ENCODE results near the gene IGSF3. TPM values are rescaled to one million over a fixed set of nuclear protein-coding genes. Genes with fewer than 3 reads are reported as not detected.
"Not testable (repeated sequence)": the region's sequence is repeated elsewhere in the genome, so short reads cannot be mapped to it uniquely, and the experiment has no call there.

Gene IGSF3
- total RNA-seq, 1 donor from 2014 or later: 43.3 TPM

DNA sequence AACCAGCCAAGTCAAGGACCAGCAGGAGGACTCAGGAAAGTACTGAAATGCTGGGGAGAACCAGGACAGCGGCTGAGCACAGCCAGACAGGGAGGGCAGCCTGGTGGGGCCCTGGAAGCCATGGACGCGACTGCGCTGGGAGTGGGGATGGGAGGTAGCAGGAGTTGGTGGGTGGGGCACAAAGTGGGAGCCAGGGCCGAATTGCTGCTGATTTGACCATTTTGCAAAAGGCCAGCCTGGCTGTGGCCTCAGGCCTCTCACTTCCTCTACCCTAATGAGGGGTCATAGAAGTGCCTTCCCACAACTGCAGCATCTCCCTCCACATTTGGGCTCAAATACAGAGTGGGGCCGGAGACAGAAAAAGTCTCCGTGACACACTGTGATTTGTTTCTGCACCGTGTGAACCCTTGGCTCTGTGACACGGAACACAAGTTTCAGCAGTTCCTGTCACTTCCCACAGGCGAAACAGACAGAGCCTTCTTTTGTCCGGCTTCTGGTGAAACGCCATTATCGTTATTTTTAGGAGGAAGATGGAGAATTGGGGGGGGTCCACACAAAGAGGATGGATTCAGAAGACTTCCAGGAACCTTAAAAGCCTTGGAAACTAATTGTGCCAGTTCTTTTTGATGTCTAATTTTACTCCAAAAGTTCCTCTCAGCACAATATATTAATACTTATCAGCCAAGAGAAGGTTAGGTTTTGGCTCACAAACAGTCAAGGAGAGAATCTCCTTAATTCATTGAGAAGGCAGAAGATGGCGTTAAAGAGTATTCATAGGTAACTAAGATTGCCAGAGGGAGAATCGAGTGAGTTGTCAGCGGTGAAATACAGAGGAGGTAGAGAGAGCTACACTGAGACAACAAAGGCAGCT lies 21.5 kb downstream of the IGSF3 start:
- Mint-ChIP-seq H3K27ac (peak overlapping the region; percentile 86), H3K4me1 (ENCODE audit: low read depth) (peaks cover 30% of the 10 kb centered on the region)
- H3K36me3 Mint-ChIP-seq (ENCODE audit: insufficient read depth); H3K27me3 Mint-ChIP-seq; H3K9me3 Mint-ChIP-seq (ENCODE audit: low read depth); H3K4me3 Mint-ChIP-seq (ENCODE audit: low read depth); DNase-seq (ENCODE audit: low spot score, unreplicated experiment): not testable (repeated sequence)

GRCh38 chr1:116644993-116645392 lies 22.5 kb downstream of the IGSF3 start:
- peaks cover 32% of the 10 kb centered on the region for H3K4me1 Mint-ChIP-seq (ENCODE audit: low read depth)
- H3K27me3 Mint-ChIP-seq; H3K27ac Mint-ChIP-seq; H3K36me3 Mint-ChIP-seq (ENCODE audit: insufficient read depth); DNase-seq (ENCODE audit: low spot score, unreplicated experiment); H3K9me3 Mint-ChIP-seq (ENCODE audit: low read depth); H3K4me3 Mint-ChIP-seq (ENCODE audit: low read depth): not testable (repeated sequence)

DNA sequence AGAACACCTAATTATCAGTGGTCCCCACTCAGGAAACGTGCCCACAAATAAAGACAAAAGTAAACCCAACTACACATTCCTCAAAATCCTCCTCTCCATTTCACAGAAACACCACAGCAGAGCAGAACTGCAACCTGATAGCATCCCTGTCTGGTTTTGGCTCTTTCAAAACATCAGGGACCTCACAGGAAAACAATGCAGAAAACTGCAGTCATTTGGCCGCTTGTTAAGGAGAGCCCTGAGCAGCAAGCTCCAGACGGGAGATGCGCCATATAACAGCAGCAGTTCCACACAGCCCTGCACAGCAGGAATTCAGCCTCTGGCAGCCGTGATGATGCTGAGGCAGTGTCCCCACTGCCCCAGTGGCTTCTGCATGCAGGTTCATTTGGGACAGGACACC lies 23.4 kb downstream of the IGSF3 start:
- H3K9me3 Mint-ChIP-seq (ENCODE audit: low read depth); H3K27me3 Mint-ChIP-seq; H3K4me3 Mint-ChIP-seq (ENCODE audit: low read depth); H3K36me3 Mint-ChIP-seq (ENCODE audit: insufficient read depth); DNase-seq (ENCODE audit: low spot score, unreplicated experiment): not testable (repeated sequence)
- peak overlapping the region; percentile 28 for H3K27ac Mint-ChIP-seq
- H3K4me1 Mint-ChIP-seq (ENCODE audit: low read depth): peaks cover 32% of the 10 kb centered on the region

DNA sequence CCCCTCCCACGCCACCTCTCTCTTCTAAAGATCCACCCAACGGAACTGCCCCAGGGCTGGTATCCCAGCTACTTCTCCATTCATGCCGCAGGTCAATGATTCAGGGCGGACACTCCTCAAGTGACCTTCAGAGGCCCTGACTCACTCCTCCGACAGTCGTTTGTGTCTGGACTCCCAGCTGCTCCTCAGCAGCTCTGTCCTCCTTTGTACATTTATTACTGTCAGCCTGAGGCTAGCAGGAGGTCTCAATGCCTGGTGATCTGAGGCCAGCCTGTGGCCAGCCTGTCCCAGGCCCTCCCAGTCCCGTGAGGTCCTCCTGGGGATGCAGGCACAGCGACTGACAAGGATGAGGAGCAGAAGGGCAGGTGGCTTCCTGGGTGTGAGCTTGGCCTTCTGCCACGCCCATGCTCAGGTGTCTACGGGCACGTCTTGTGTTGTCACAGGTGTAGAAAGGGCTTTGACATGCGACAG lies 24.2 kb downstream of the IGSF3 start:
- H3K4me3 Mint-ChIP-seq (ENCODE audit: low read depth); H3K9me3 Mint-ChIP-seq (ENCODE audit: low read depth); H3K36me3 Mint-ChIP-seq (ENCODE audit: insufficient read depth); DNase-seq (ENCODE audit: low spot score, unreplicated experiment); H3K27me3 Mint-ChIP-seq: not testable (repeated sequence)
- H3K4me1 Mint-ChIP-seq (ENCODE audit: low read depth): peaks cover 31% of the 10 kb centered on the region
- H3K27ac Mint-ChIP-seq: peak overlapping the region; percentile 2

DNA sequence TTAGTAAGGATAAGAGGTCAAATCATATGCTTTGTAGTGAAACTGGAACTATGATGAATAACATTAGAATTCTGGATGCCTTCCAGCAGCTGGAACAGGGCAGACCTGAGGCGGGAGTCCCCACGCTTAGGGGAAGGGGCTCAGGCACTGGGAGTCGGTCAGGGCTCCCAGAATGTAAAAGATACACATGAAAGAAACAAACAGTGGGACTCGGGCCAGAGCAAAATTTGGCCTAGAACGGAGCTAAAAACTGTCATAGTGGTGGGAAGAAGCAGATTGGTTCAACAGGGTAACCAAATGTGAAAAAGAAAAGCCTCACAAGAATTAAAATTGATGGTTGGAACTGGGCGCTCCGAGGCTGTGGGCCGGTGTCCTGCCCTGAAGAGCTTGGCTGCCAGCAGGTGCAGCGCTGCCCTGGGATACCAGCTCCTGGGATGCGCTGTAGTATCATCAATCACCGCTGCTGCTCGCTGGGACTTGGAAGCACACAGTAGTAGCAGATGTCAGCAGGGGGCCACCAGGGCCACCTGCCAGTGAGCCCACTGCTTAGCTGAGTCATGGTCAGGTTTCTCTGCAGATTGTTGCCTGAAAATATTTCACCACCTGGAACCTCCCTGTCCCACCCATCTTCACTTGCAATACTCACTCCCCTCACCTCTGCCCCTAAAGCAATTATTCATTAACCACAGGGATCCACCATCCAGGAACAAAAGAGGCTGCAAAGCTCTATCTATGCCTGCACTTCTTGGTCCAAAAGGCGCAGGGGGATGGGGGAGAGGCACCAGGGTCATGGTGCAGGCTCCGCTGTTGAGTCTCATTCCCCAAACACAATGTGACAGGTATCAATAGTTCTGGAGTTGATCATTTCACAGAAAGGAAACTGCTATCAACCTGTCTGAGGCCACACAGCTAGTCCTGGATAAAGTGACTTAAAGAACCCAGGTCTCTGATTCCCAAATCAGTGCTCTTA lies 24.9 kb downstream of the IGSF3 start:
- H3K4me1 Mint-ChIP-seq (ENCODE audit: low read depth): peaks cover 29% of the 10 kb centered on the region
- H3K9me3 Mint-ChIP-seq (ENCODE audit: low read depth); DNase-seq (ENCODE audit: low spot score, unreplicated experiment); H3K36me3 Mint-ChIP-seq (ENCODE audit: insufficient read depth); H3K27me3 Mint-ChIP-seq; H3K4me3 Mint-ChIP-seq (ENCODE audit: low read depth); H3K27ac Mint-ChIP-seq: not testable (repeated sequence)

DNA sequence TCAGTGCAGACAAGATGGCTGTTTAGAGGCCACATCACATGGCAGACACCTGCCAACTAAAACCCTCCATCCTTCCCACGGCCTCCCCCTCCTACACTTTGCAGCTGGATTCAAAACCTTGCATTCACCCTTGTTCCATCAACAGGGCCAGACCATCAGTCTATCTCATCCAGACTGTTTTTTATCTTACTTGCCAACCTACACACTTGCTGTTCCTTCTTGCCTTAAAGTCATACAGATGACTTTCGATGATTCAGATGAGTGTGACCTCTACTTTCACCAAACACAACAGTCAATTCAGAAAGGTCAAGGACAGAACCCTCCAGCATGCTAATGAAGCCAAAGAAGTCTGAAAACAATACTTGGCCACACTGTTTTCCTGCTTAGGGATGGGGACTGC lies 29.9 kb downstream of the IGSF3 start:
- H3K4me3 Mint-ChIP-seq (ENCODE audit: low read depth); DNase-seq (ENCODE audit: low spot score, unreplicated experiment); H3K9me3 Mint-ChIP-seq (ENCODE audit: low read depth); H3K27me3 Mint-ChIP-seq; H3K36me3 Mint-ChIP-seq (ENCODE audit: insufficient read depth); H3K27ac Mint-ChIP-seq: not testable (repeated sequence)
- H3K4me1 Mint-ChIP-seq (ENCODE audit: low read depth): peaks cover 11% of the 10 kb centered on the region

DNA sequence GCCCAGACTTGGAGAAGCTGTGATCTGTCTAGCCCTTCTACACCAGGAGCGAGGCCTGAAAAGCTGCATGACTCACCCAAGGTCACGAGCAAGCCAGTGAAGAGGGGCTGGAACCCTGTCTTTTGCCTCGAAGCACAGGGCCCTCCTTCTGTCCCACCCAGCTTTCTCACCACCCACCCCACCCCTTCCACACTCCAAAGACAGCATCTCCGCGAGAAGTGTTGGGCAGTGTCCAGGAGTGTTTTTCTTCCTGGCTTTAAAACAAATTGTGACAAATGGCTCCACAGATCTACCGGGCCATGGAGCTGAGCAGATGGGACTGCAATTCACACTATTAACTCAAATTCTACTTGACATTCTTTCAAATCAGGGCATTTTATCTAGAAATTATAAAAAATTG lies 30.9 kb downstream of the IGSF3 start:
- H3K36me3 Mint-ChIP-seq (ENCODE audit: insufficient read depth); H3K27ac Mint-ChIP-seq; H3K4me3 Mint-ChIP-seq (ENCODE audit: low read depth); H3K9me3 Mint-ChIP-seq (ENCODE audit: low read depth); DNase-seq (ENCODE audit: low spot score, unreplicated experiment); H3K27me3 Mint-ChIP-seq: not testable (repeated sequence)
- H3K4me1 Mint-ChIP-seq (ENCODE audit: low read depth): peaks cover 20% of the 10 kb centered on the region

DNA sequence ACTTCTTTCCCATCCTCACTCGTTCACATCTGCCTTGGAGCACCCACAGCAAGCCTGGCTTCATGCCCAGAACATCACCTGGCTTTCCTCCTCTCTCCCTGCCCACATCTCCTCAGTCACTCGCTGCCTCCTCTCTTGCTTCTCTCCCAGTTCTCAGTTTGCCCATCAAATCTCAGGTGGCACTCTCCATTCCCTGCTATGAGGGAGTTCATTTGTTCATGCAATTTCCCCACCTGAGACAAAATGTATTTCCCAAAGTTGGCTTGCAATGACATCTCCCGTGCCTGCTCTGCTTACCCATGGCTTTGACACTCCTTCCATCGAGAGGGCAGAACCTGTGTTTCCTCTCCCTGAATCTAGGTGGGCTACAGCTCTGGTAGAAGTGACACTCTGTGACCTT lies 33.1 kb downstream of the IGSF3 start:
- Mint-ChIP-seq H3K27ac (peak overlapping the region; percentile 73), H3K4me1 (ENCODE audit: low read depth) (peaks cover 34% of the 10 kb centered on the region)
- H3K9me3 Mint-ChIP-seq (ENCODE audit: low read depth); DNase-seq (ENCODE audit: low spot score, unreplicated experiment); H3K36me3 Mint-ChIP-seq (ENCODE audit: insufficient read depth); H3K4me3 Mint-ChIP-seq (ENCODE audit: low read depth); H3K27me3 Mint-ChIP-seq: not testable (repeated sequence)

DNA sequence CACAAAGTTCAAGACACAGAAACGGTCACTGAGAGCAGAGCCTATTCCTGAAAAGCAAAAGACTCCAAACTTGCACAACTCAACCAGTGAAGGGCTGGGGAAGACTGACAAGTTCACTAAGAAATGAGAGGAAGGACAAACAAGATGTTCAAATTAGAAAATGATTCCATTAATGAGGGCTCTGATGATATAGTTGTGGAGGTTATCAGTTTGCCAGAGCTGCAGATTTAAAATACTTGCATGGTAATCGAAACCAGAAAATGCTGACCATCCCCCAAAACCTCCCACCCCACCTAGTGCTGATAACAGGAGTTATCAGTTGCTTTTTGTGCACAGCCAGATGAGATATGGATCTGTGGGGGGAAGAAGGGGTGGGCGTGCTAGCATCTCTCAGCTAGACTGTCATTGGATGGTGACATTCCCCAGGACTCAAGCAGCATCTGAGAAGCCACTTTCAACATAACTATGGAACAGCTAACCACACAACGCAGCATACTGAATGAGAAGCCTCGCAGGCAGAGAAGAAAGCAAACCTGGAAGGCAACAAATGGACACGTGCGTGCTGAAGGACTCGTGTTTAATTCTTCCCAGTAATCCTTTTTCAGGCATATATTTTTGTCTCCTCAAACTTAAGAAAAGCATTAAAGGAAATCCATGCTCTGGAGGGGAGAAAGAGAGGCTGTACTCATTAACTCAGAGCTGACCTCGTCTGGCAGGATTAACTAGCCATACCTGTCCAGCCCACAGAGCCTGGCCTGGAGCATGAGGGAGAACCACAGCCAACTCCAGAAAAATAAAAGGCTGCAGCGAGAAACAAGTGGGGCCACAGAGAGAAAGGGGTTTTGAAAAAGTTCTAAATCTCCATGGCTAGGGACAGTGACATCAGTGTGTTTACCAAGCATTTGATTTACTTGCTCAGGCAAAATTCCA lies 35.3 kb downstream of the IGSF3 start:
- Mint-ChIP-seq H3K27ac (peak overlapping the region; percentile 93), H3K4me3 (ENCODE audit: low read depth) (peak overlapping the region; percentile 46), H3K4me1 (ENCODE audit: low read depth) (peaks cover 51% of the 10 kb centered on the region)
- not testable (repeated sequence) for H3K36me3 Mint-ChIP-seq (ENCODE audit: insufficient read depth); H3K27me3 Mint-ChIP-seq; H3K9me3 Mint-ChIP-seq (ENCODE audit: low read depth); DNase-seq (ENCODE audit: low spot score, unreplicated experiment)

DNA sequence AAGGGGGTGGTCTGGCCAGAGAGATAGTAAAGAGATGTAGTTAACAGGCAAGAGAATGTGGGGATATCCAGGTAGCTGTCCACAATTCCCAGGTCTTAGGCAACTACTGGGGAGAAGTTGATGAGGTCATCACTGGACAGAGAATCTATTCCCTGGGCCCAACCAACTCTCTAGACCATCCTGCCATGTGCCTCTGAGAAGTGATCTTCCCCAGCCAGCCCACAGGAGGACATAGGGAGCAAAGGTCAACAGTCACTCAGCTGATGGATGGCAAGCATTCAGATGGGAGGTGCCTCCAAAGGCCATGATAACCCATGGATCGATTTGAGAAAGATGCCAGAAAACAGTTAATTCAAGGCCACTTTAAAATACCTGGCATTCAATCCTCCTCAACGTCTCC lies 36.0 kb downstream of the IGSF3 start:
- H3K9me3 Mint-ChIP-seq (ENCODE audit: low read depth); DNase-seq (ENCODE audit: low spot score, unreplicated experiment); H3K27ac Mint-ChIP-seq; H3K27me3 Mint-ChIP-seq; H3K36me3 Mint-ChIP-seq (ENCODE audit: insufficient read depth); H3K4me3 Mint-ChIP-seq (ENCODE audit: low read depth): not testable (repeated sequence)
- H3K4me1 Mint-ChIP-seq (ENCODE audit: low read depth): peaks cover 58% of the 10 kb centered on the region
